HepG2 (cell line): ENCODE data around the gene KIF2C. TPM values are rescaled to one million over a fixed set of nuclear protein-coding genes. Genes with fewer than 3 reads are reported as not detected.

Experiments used
- GABPB1 ChIP-seq: IDR thresholded peaks from 2 replicates; pipeline ENCODE4 v1.6.1; 2016; ENCODE audit warnings: mild to moderate bottlenecking, missing genetic modification reagents, moderate library complexity, missing compliant biosample characterization
- KDM2A ChIP-seq: sonication (generic); formaldehyde crosslinking; IDR thresholded peaks from 2 replicates; pipeline ENCODE4 v1.4.0; 2020; ENCODE audit warnings: low read depth, missing genetic modification reagents, borderline replicate concordance
- LBX2 ChIP-seq: sonication (generic); formaldehyde crosslinking; IDR thresholded peaks from 2 replicates; pipeline ENCODE4 v1.5.0; 2020; ENCODE audit warnings: missing genetic modification reagents, mild to moderate bottlenecking, borderline replicate concordance
- SMYD3 ChIP-seq: sonication (generic); formaldehyde crosslinking; IDR thresholded peaks from 2 replicates; pipeline ENCODE4 v1.8.1; 2023; ENCODE audit warnings: mild to moderate bottlenecking, missing genetic modification reagents
- THAP11 ChIP-seq: IDR thresholded peaks from 2 replicates; pipeline ENCODE4 v1.6.1; 2016; ENCODE audit warnings: missing biosample characterization, missing genetic modification reagents
- U2AF1 ChIP-seq: fragments of 200-400 bp; formaldehyde crosslinking; optimal IDR thresholded peaks from 2 replicates; pipeline ENCODE3; 2017; ENCODE audit warnings: mild to moderate bottlenecking, low read depth, low read length
- UBTF ChIP-seq: sonication (generic); formaldehyde crosslinking; IDR thresholded peaks from 2 replicates; pipeline ENCODE4 v1.4.0; 2020; ENCODE audit warnings: mild to moderate bottlenecking, missing genetic modification reagents
- USF2 ChIP-seq, 2 experiments: sonication (generic) in 1 of 2; formaldehyde crosslinking in 1 of 2; IDR thresholded peaks; 2 replicates each; pipeline versions ENCODE4 v1.5.1 to v1.6.1; 2011 to 2020; ENCODE audit warnings: borderline replicate concordance in 1 of 2, low read depth in 1 of 2, low read length in 1 of 2, mild to moderate bottlenecking in 1 of 2, missing genetic modification reagents in 1 of 2, moderate library complexity in 1 of 2
- ZBTB43 ChIP-seq: sonication (generic); formaldehyde crosslinking; conservative IDR thresholded peaks from 2 replicates; pipeline ENCODE4 v1.4.0; 2020; ENCODE audit warnings: missing genetic modification reagents
- ZHX1 ChIP-seq: sonication (generic); formaldehyde crosslinking; IDR thresholded peaks from 2 replicates; pipeline ENCODE4 v1.8.1; 2022; ENCODE audit warnings: low read depth, mild to moderate bottlenecking, missing genetic modification reagents
- ZIK1 ChIP-seq: sonication (generic); formaldehyde crosslinking; IDR thresholded peaks from 2 replicates; pipeline ENCODE4 v1.5.0; 2020; ENCODE audit warnings: mild to moderate bottlenecking, low read depth, missing genetic modification reagents, borderline replicate concordance
- ZKSCAN8 ChIP-seq: IDR thresholded peaks from 2 replicates; pipeline ENCODE4 v1.6.1; 2016; ENCODE audit warnings: borderline replicate concordance, missing genetic modification reagents, missing compliant biosample characterization
- ZNF280B ChIP-seq: sonication (generic); formaldehyde crosslinking; IDR thresholded peaks from 2 replicates; pipeline ENCODE4 v1.5.0; 2020; ENCODE audit warnings: missing genetic modification reagents, mild to moderate bottlenecking, borderline replicate concordance
- ZNF501 ChIP-seq: sonication (generic); formaldehyde crosslinking; IDR thresholded peaks from 2 replicates; pipeline ENCODE4 v1.5.1; 2020; ENCODE audit warnings: mild to moderate bottlenecking, moderate library complexity, missing genetic modification reagents
- ZNF562 ChIP-seq: sonication (generic); formaldehyde crosslinking; IDR thresholded peaks from 2 replicates; pipeline ENCODE4 v1.8.0; 2022; ENCODE audit warnings: missing genetic modification reagents, borderline replicate concordance
- ZNF605 ChIP-seq: sonication (generic); formaldehyde crosslinking; IDR thresholded peaks from 2 replicates; pipeline ENCODE4 v1.8.0; 2022; ENCODE audit warnings: mild to moderate bottlenecking, missing genetic modification reagents
- polyA plus RNA-seq, 8 experiments: library from polyadenylated mRNA; depleted of rRNA in 3 of 8; stranded (reverse) in 7 of 8; unstranded in 1 of 8; fragments of >200 nt; fragmentation: Illumina TruSeq in 4 of 8; extraction: Trizol in 4 of 8; gene quantifications; 2 replicates each; pipeline versions ENCODE4 v1.2.1 to v1.2.3, GENCODE V29; 2011 to 2016; ENCODE audit warnings: low read depth in 4 of 8, missing spikeins in 1 of 8, mixed read lengths in 1 of 8; ENCODE audit not compliant: insufficient read depth in 1 of 8
- total RNA-seq, 5 experiments: library from RNA; depleted of rRNA; stranded (reverse); fragments of >200 nt; fragmentation: Illumina TruSeq; extraction: Trizol; gene quantifications; 2 replicates each; pipeline ENCODE4 v1.2.3, GENCODE V29; 2016; ENCODE audit warnings: low read depth in 1 of 5

KIF2C gene
- total and polyA plus RNA-seq, 2 of the 13 experiments (the other 11 are each of a cell fraction or from before 2014, with no cell fraction given), result 29.7 to 53.7 TPM

- TF ChIP-seq USF2 (IDR thresholded peaks at IDR 0.05; ENCODE audit: low read depth, low read length) (no peak), USF2 (CRISPR knock-in tag; IDR thresholded peaks at IDR 0.05; ENCODE audit: borderline replicate concordance) (0 out of 2 replicates have a peak, but pooled peaks have one; percentile 17), GABPB1 (CRISPR knock-in tag) (peak; percentile 77), THAP11 (CRISPR knock-in tag) (no peak), UBTF (CRISPR knock-in tag) (peak; percentile 72), KDM2A (CRISPR knock-in tag) (peak; percentile 84; the same call in 1 of the 2 replicates), ZNF501 (CRISPR knock-in tag) (peak; percentile 78; the same call in 1 of the 2 replicates), ZNF280B (CRISPR knock-in tag) (peak; percentile 65; the same call in 1 of the 2 replicates), ZNF562 (CRISPR knock-in tag) (no peak), ZKSCAN8 (no peak), U2AF1 (no peak), SMYD3 (no peak), LBX2 (CRISPR knock-in tag) (peak; percentile 85), ZBTB43 (no peak), ZHX1 (CRISPR knock-in tag) (peak; percentile 69; the same call in 1 of the 2 replicates), ZIK1 (CRISPR knock-in tag) (0 out of 2 replicates have a peak, but pooled peaks have one; percentile 70), ZNF605 (CRISPR knock-in tag) (0 out of 2 replicates have a peak, but pooled peaks have one; percentile 24)
Observed at GRCh38 chr1:44786138-44786840, 46.7 kb downstream of the KIF2C start (continued).
